A549 (cell line): Measurements from ENCODE around the gene SCARB1. TPM values are rescaled to one million over a fixed set of nuclear protein-coding genes. Genes with fewer than 3 reads are reported as not detected.

Experiments used
- ATAC-seq, 2 experiments: fragments of 200-7000 bp in 1 of 2; fragments of >200 bp in 1 of 2; cut with Nextera tagmentation in 1 of 2; cut with Tn5 transposase in 1 of 2; 3 replicates each; pipeline versions ENCODE4 v1.8.0 to v1.9.1; 2018 to 2020; ENCODE audit warnings: mild to moderate bottlenecking in 1 of 2, moderate library complexity in 1 of 2
- CTCF ChIA-PET: fragments of 300-600 bp; sonication (Branson Sonifier 250); formaldehyde crosslinking; extraction: SDS; loops from one replicate; lab custom pipeline; 2021; ENCODE audit warnings: antibody characterized with exemption, inconsistent platforms; lab: Yijun Ruan, JAX
- POLR2A ChIA-PET: fragments of 350-600 bp; formaldehyde crosslinking; extraction: SDS; loops from one replicate; lab custom pipeline; 2021; ENCODE audit warnings: antibody characterized with exemption, inconsistent platforms; lab: Yijun Ruan, JAX
- DNase-seq, 2 experiments: peaks; one replicate each; pipeline versions ENCODE4 v3.0.0 to v3.0.0-alpha.2; 2011 to 2016; ENCODE audit warnings: low read depth in 1 of 2, low spot score in 1 of 2
- FAIRE-seq: peaks from 2 replicates; lab custom pipeline; 2011; peaks lifted over from hg19 to GRCh38; lab: Jason Lieb, UNC
- H3K27ac ChIP-seq, 2 experiments: fragments of >200 bp; sonication (Bioruptor Twin); formaldehyde crosslinking; 3 replicates each; pipeline ENCODE4 v1.5.1; 2016 to 2017
- H3K4me1 ChIP-seq: fragments of >200 bp; sonication (Bioruptor Twin); formaldehyde crosslinking; 3 replicates; pipeline ENCODE4 v1.6.1; 2016
- H3K4me2 ChIP-seq: fragments of >200 bp; sonication (Bioruptor Twin); formaldehyde crosslinking; 3 replicates; pipeline ENCODE4 v1.6.1; 2016
- H3K4me3 ChIP-seq: fragments of >200 bp; sonication (Bioruptor Twin); formaldehyde crosslinking; 3 replicates; pipeline ENCODE4 v1.5.1; 2016
- H3K9me3 ChIP-seq: fragments of >200 bp; sonication (Bioruptor Twin); formaldehyde crosslinking; 3 replicates; pipeline ENCODE4 v1.6.1; 2016
- ATOH8 ChIP-seq: fragments of 250-450 bp; sonication (Bioruptor Pico); IDR thresholded peaks from 2 replicates; pipeline ENCODE4 v1.5.0; 2020; ENCODE audit warnings: low read depth, mild to moderate bottlenecking, moderate library complexity
- CHD4 ChIP-seq: fragments of 200-600 bp; sonication (generic); IDR thresholded peaks from 2 replicates; pipeline ENCODE4 v1.6.1; 2016; ENCODE audit warnings: antibody characterized with exemption, mild to moderate bottlenecking, borderline replicate concordance
- EHMT2 ChIP-seq: fragments of 200-600 bp; sonication (generic); IDR thresholded peaks from 2 replicates; pipeline ENCODE4 v1.6.1; 2016; ENCODE audit warnings: antibody characterized with exemption, low read depth, mild to moderate bottlenecking, moderate library complexity
- FOSL2 ChIP-seq, 2 experiments: fragments of 450-650 bp in 1 of 2; fragments of >200 bp in 1 of 2; sonication (Bioruptor Twin) in 1 of 2; formaldehyde crosslinking; IDR thresholded peaks; 2 replicates each; pipeline versions ENCODE4 v1.5.0 to v1.6.1; 2016 to 2020; ENCODE audit warnings: mild to moderate bottlenecking in 1 of 2, moderate library complexity in 1 of 2
- FOXS1 ChIP-seq: fragments of 250-450 bp; sonication (Bioruptor Pico); IDR thresholded peaks from 2 replicates; pipeline ENCODE4 v1.5.0; 2020; ENCODE audit warnings: mild to moderate bottlenecking, moderate library complexity
- HDAC2 ChIP-seq: fragments of 200-600 bp; sonication (generic); IDR thresholded peaks from 2 replicates; pipeline ENCODE4 v1.6.1; 2016
- HMGXB4 ChIP-seq: fragments of 250-450 bp; sonication (Bioruptor Pico); IDR thresholded peaks from 2 replicates; pipeline ENCODE4 v1.5.0; 2021; ENCODE audit warnings: mild to moderate bottlenecking, moderate library complexity, borderline replicate concordance
- JUN ChIP-seq, 2 experiments: fragments of >200 bp; sonication (Bioruptor Twin); formaldehyde crosslinking; IDR thresholded peaks; 2 replicates in 1 of 2; 3 replicates in 1 of 2; pipeline ENCODE4 v1.6.1; 2016 to 2017
- JUNB ChIP-seq: fragments of >200 bp; sonication (Bioruptor Twin); formaldehyde crosslinking; IDR thresholded peaks from 2 replicates; pipeline ENCODE4 v1.6.1; 2016
- KDM5A ChIP-seq: fragments of 200-600 bp; sonication (generic); IDR thresholded peaks from 2 replicates; pipeline ENCODE4 v1.6.1; 2016; ENCODE audit warnings: antibody characterized with exemption, mild to moderate bottlenecking
- MAFK ChIP-seq: fragments of 450-650 bp; IDR thresholded peaks from 2 replicates; pipeline ENCODE4 v1.6.1; 2014; ENCODE audit not compliant: partially characterized antibody
- RAD21 ChIP-seq, 2 experiments: fragments of >200 bp in 1 of 2; sonication (Bioruptor Twin) in 1 of 2; formaldehyde crosslinking in 1 of 2; IDR thresholded peaks in 1 of 2; conservative IDR thresholded peaks in 1 of 2; 2 replicates in 1 of 2; 3 replicates in 1 of 2; pipeline ENCODE4 v1.6.1; 2012 to 2018; ENCODE audit warnings: inconsistent platforms in 1 of 2
- RNF2 ChIP-seq: fragments of 200-600 bp; sonication (generic); IDR thresholded peaks from 2 replicates; pipeline ENCODE4 v1.6.1; 2016; ENCODE audit warnings: low read depth, mild to moderate bottlenecking, antibody characterized with exemption, moderate library complexity, borderline replicate concordance
- SMC3 ChIP-seq: fragments of >200 bp; sonication (Bioruptor Twin); formaldehyde crosslinking; IDR thresholded peaks from 3 replicates; pipeline ENCODE4 v1.6.1; 2018; ENCODE audit warnings: inconsistent platforms
- SREBF2 ChIP-seq: fragments of 450-650 bp; IDR thresholded peaks from 2 replicates; pipeline ENCODE4 v1.6.1; 2014; ENCODE audit warnings: mild to moderate bottlenecking, moderate library complexity
- ZFP36 ChIP-seq: fragments of 450-650 bp; IDR thresholded peaks from 2 replicates; pipeline ENCODE4 v1.6.1; 2014; ENCODE audit warnings: borderline replicate concordance; ENCODE audit not compliant: partially characterized antibody
- WGBS: methylation state at CpG from one replicate; pipeline ENCODE4 v1.1.6; 2017; ENCODE audit errors: missing lambda C conversion rate; 5-methylcytosine and 5-hydroxymethylcytosine counted together
- polyA plus RNA-seq, 4 experiments: library from polyadenylated mRNA; depleted of rRNA in 3 of 4; stranded (reverse); fragments of >200 nt; fragmentation: RNase III in 1 of 4; extraction: RNeasy Plus Mini Kit Qiagen cat#74134 plus additional on column Dnase treatment in 1 of 4; gene quantifications; 2 replicates in 3 of 4; 3 replicates in 1 of 4; pipeline ENCODE4 v1.2.3, GENCODE V29; 2011 to 2017
- TF ChIP-seq, protein P1 (sequence below): fragments of >200 bp; sonication (Bioruptor Twin); formaldehyde crosslinking; IDR thresholded peaks from 3 replicates; pipeline ENCODE4 v1.5.1; 2016
- TF ChIP-seq, protein P2 (sequence below): fragments of 450-650 bp; IDR thresholded peaks from 2 replicates; pipeline ENCODE4 v1.6.1; 2014; ENCODE audit warnings: antibody characterized with exemption

Gene SCARB1
- polyA plus RNA-seq, 2 of the 4 experiments (the other 2 are of a cell fraction) = 81.1 to 154 TPM

DNA sequence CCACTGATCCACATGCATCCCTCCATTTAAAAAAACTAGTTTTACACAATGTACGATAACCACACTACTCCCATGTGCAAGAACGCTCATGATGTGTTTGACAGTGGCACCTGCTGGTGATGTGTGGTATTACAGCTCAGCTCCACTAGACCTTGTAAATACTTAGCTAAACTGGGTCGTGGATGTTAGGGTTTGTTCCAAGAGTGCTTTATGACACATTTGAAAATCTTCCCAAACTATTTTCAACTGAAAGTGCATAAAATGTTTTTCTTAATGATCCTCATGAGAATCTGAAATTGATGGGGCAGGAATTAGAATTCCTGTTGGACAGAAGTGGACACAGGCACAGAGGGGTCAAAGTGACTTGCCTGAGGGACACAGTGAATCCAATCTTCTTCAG, 99.2 kb downstream of the SCARB1 start:
- POLR2A ChIA-PET = no interaction called here
- FAIRE-seq = no peak
- TF ChIP-seq SMC3 (peak; percentile 49), RNF2 (no peak), JUNB (no peak), HMGXB4 (CRISPR knock-in tag) (no peak), FOSL2 (IDR thresholded peaks at IDR 0.05) (no peak), FOSL2 (CRISPR knock-in tag; IDR thresholded peaks at IDR 0.05) (no peak), JUN (IDR thresholded peaks at IDR 0.05) (no peak), RAD21 (conservative IDR thresholded peaks at IDR 0.05 in 1 of 2, IDR thresholded peaks at IDR 0.05 in 1 of 2) (peak; percentile 61 to 76)
- TF ChIP-seq, protein P1, sequence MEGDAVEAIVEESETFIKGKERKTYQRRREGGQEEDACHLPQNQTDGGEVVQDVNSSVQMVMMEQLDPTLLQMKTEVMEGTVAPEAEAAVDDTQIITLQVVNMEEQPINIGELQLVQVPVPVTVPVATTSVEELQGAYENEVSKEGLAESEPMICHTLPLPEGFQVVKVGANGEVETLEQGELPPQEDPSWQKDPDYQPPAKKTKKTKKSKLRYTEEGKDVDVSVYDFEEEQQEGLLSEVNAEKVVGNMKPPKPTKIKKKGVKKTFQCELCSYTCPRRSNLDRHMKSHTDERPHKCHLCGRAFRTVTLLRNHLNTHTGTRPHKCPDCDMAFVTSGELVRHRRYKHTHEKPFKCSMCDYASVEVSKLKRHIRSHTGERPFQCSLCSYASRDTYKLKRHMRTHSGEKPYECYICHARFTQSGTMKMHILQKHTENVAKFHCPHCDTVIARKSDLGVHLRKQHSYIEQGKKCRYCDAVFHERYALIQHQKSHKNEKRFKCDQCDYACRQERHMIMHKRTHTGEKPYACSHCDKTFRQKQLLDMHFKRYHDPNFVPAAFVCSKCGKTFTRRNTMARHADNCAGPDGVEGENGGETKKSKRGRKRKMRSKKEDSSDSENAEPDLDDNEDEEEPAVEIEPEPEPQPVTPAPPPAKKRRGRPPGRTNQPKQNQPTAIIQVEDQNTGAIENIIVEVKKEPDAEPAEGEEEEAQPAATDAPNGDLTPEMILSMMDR = peak; percentile 55
- TF ChIP-seq, all 56 proteins: peak for 3
- ATAC-seq (no peak), DNase-seq (peak in 1 of 2 experiments; percentile 88)
- H3K4me3 ChIP-seq = no peak overlapping the region
- CTCF ChIA-PET = interaction anchor here (0.9 to 10.5 kb wide), 30 partner anchors 11 to 728 kb away, joined by 3 to 101 read pairs (median 4); partner anchors contain the start of gene NCOR2
- H3K4me1 ChIP-seq = peaks cover 36% of the 10 kb centered on the region
- 23% methylated on average over 3 of the region's 3 CpGs for WGBS
- H3K4me2 ChIP-seq = no peak overlapping the region
- no peak overlapping the region for H3K27ac ChIP-seq
- peaks cover 22% of the 10 kb centered on the region for H3K9me3 ChIP-seq

GRCh38 chr12:124763594-124763979, 100.1 kb downstream of the SCARB1 start:
- Histone ChIP-seq H3K4me1 (peaks cover 28% of the 10 kb centered on the region), H3K9me3 (peaks cover 22% of the 10 kb centered on the region), H3K27ac (no peak overlapping the region)
- TF ChIP-seq, protein P2, sequence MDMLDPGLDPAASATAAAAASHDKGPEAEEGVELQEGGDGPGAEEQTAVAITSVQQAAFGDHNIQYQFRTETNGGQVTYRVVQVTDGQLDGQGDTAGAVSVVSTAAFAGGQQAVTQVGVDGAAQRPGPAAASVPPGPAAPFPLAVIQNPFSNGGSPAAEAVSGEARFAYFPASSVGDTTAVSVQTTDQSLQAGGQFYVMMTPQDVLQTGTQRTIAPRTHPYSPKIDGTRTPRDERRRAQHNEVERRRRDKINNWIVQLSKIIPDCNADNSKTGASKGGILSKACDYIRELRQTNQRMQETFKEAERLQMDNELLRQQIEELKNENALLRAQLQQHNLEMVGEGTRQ = no peak
- no peak for TF ChIP-seq FOXS1 (CRISPR knock-in tag)
- no peak for TF ChIP-seq CHD4
- TF ChIP-seq EHMT2 = no peak
- TF ChIP-seq HMGXB4 (CRISPR knock-in tag) = no peak
- TF ChIP-seq MAFK = no peak
- TF ChIP-seq KDM5A = no peak
- TF ChIP-seq SREBF2 = no peak
- TF ChIP-seq ATOH8 (CRISPR knock-in tag) = no peak
- no peak for TF ChIP-seq ZFP36
- no peak for TF ChIP-seq SMC3
- TF ChIP-seq HDAC2 = no peak
- TF ChIP-seq, all 56 proteins: peak for 0
- no peak for DNase-seq
- ChIA-PET CTCF (interaction anchor here (0.9 to 10.5 kb wide), 16 partner anchors 10 to 727 kb away, joined by 3 to 101 read pairs (median 4); no protein-coding TSS in a partner anchor), POLR2A (no interaction called here)
- 77% methylated on average over 5 of the region's 5 CpGs for WGBS
- no peak for FAIRE-seq
- Histone ChIP-seq H3K4me2 (no peak overlapping the region), H3K4me3 (no peak overlapping the region)
- ATAC-seq = no peak
